ENCODE data around the gene NANOS1. TPM values are rescaled to one million over a fixed set of nuclear protein-coding genes. Genes with fewer than 3 reads are reported as not detected.

NANOS1 gene
- polyA plus RNA-seq, 3 donors: 0.04 TPM; not detected in 2

DNA sequence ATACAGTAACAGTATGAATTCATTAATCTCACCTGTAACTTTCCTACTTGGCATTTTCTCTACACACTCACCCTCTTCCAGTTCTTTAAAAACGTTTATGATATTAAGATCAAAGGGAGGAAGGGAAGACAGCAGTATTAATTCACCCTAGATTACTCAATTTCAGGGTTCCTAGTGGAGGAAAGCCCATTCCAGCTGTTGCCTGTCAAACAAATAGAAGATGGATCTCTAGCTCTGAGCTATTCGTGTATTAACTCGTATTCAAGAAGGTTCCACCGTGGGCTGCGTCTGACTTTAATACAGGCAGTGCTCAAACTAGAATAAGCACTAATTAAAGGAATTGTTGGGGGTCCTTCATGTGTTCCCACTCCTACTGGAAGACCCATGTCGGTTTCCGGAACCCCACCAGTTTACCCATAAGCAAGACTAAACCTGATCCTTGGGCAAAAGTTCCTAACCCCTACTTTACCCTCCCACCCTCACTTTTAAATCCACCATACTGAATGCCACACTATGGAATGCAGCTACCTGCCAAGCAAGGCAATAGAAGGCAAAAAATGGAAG, 2.1 kb downstream of the NANOS1 start:
- Histone ChIP-seq H3K27ac (ENCODE audit: low read depth in 1 of 2, low read length in 2 of 2) (no peak overlapping the region), H3K4me2 (replicated peaks; ENCODE audit: extremely low read depth, low read length, poor library complexity, severe bottlenecking) (no peak overlapping the region), H3K4me3 (replicated peaks in 1 of 3; ENCODE audit: low read depth in 2 of 3, low read length in 3 of 3) (no peak overlapping the region), H3K9ac (ENCODE audit: insufficient read depth, low read length, poor library complexity, severe bottlenecking) (no peak overlapping the region), H3K27me3 (ENCODE audit: control insufficient read depth in 2 of 2, insufficient read depth in 2 of 2, low read length in 2 of 2) (peaks cover 9 to 29% of the 10 kb centered on the region in 2 donors), H4K20me1 (ENCODE audit: insufficient read depth, low read length) (peaks cover 56% of the 10 kb centered on the region), H3K4me1 (ENCODE audit: control insufficient read depth in 1 of 2, insufficient read depth in 2 of 2, low read length in 2 of 2) (peaks cover 12 to 24% of the 10 kb centered on the region in 2 donors), H3K36me3 (replicated peaks in 1 of 2; ENCODE audit: control insufficient read depth in 1 of 2, insufficient read depth in 2 of 2, low read length in 2 of 2) (peaks cover 35 to 52% of the 10 kb centered on the region in 2 donors), H3K9me3 (replicated peaks in 1 of 2; ENCODE audit: control insufficient read depth in 1 of 2, insufficient read depth in 1 of 2, low read length in 2 of 2) (no peaks in the 10 kb centered on the region), H3K79me2 (ENCODE audit: insufficient read depth, low read length) (no peaks in the 10 kb centered on the region), H2AFZ (ENCODE audit: insufficient read depth, low read depth, low read length, poor library complexity, severe bottlenecking) (no peak overlapping the region)
- Mint-ChIP-seq H3K4me1 (peaks cover 17% of the 10 kb centered on the region), H3K9me3 (peaks cover 0 to 4% (median 0%) of the 10 kb centered on the region in 7 donors), H3K27ac (no peak overlapping the region), H3K4me3 (peak overlapping the region in 1 of 2 donors; percentile 51), H3K36me3 (peaks cover 41 to 43% of the 10 kb centered on the region in 2 donors), H3K27me3 (ENCODE audit: low read depth in 3 of 3) (peaks cover 21 to 38% (median 25%) of the 10 kb centered on the region in 3 donors)
- intact Hi-C loops (cut with micrococcal nuclease): no loop called here
- no peak for DNase-seq
- TF ChIP-seq, protein P1, sequence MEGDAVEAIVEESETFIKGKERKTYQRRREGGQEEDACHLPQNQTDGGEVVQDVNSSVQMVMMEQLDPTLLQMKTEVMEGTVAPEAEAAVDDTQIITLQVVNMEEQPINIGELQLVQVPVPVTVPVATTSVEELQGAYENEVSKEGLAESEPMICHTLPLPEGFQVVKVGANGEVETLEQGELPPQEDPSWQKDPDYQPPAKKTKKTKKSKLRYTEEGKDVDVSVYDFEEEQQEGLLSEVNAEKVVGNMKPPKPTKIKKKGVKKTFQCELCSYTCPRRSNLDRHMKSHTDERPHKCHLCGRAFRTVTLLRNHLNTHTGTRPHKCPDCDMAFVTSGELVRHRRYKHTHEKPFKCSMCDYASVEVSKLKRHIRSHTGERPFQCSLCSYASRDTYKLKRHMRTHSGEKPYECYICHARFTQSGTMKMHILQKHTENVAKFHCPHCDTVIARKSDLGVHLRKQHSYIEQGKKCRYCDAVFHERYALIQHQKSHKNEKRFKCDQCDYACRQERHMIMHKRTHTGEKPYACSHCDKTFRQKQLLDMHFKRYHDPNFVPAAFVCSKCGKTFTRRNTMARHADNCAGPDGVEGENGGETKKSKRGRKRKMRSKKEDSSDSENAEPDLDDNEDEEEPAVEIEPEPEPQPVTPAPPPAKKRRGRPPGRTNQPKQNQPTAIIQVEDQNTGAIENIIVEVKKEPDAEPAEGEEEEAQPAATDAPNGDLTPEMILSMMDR (IDR thresholded peaks at IDR 0.05): no peak
- no CpG with 5 or more reads among the region's 7 CpGs for WGBS (ENCODE audit: insufficient coverage)

- H3K9me3 Mint-ChIP-seq: no peaks in the 10 kb centered on the region
- no peaks in the 10 kb centered on the region for H3K4me1 ChIP-seq (ENCODE audit: control insufficient read depth in 1 of 2, insufficient read depth in 2 of 2, low read length in 2 of 2)
- peaks cover 95% of the 10 kb centered on the region for H4K20me1 ChIP-seq (ENCODE audit: insufficient read depth, low read length)
- H3K27me3 Mint-ChIP-seq (ENCODE audit: low read depth in 3 of 3): peaks cover 0 to 2% (median 0%) of the 10 kb centered on the region in 3 donors
- H3K4me3 Mint-ChIP-seq: no peak overlapping the region
- WGBS (ENCODE audit: insufficient coverage): no CpG with 5 or more reads among the region's 1 CpG
- intact Hi-C loops (cut with micrococcal nuclease): no loop called here
- no peak overlapping the region for H3K4me2 ChIP-seq (replicated peaks; ENCODE audit: extremely low read depth, low read length, poor library complexity, severe bottlenecking)
- TF ChIP-seq, protein P1 (IDR thresholded peaks at IDR 0.05): no peak
- H3K27ac Mint-ChIP-seq: no peak overlapping the region
- H3K27me3 ChIP-seq (ENCODE audit: control insufficient read depth in 2 of 2, insufficient read depth in 2 of 2, low read length in 2 of 2): no peaks in the 10 kb centered on the region
- no peak overlapping the region for H3K9ac ChIP-seq (ENCODE audit: insufficient read depth, low read length, poor library complexity, severe bottlenecking)
- H3K36me3 Mint-ChIP-seq: peaks cover 87 to 92% of the 10 kb centered on the region in 2 donors
- no peak overlapping the region for H3K4me3 ChIP-seq (replicated peaks in 1 of 3; ENCODE audit: low read depth in 2 of 3, low read length in 3 of 3)
- H3K27ac ChIP-seq (ENCODE audit: low read depth in 1 of 2, low read length in 2 of 2): no peak overlapping the region
- no peak for DNase-seq
- H3K9me3 ChIP-seq (replicated peaks in 1 of 2; ENCODE audit: control insufficient read depth in 1 of 2, insufficient read depth in 1 of 2, low read length in 2 of 2): no peaks in the 10 kb centered on the region
- no peak overlapping the region for H2AFZ ChIP-seq (ENCODE audit: insufficient read depth, low read depth, low read length, poor library complexity, severe bottlenecking)
- peaks cover 89 to 100% of the 10 kb centered on the region in 2 donors for H3K36me3 ChIP-seq (replicated peaks in 1 of 2; ENCODE audit: control insufficient read depth in 1 of 2, insufficient read depth in 2 of 2, low read length in 2 of 2)
- H3K79me2 ChIP-seq (ENCODE audit: insufficient read depth, low read length): peaks cover 64% of the 10 kb centered on the region
- no peaks in the 10 kb centered on the region for H3K4me1 Mint-ChIP-seq
These were observed 9.6 kb downstream of the NANOS1 start for GRCh38 chr10:119039161-119039560.
